HCT116 (cell line): ENCODE results near the gene CAV1. TPM values are rescaled to one million over a fixed set of nuclear protein-coding genes. Genes with fewer than 3 reads are reported as not detected.

ENCODE experiments used
- ATAC-seq: fragments of 200-7000 bp; cut with Tn5 transposase; 2 replicates; pipeline ENCODE4 v1.9.1; 2020; ENCODE audit warnings: mild to moderate bottlenecking, moderate library complexity
- BruUV-seq: library from RNA; stranded (reverse); fragments of 400-500 nt; replicated peaks from 2 replicates; lab custom pipeline; 2021; lab: Mats Ljungman, UMichigan
- CTCF ChIA-PET: fragments of 300-600 bp; sonication (Branson Sonifier 250); formaldehyde crosslinking; loops from one replicate; lab custom pipeline; 2021; ENCODE audit warnings: antibody characterized with exemption; lab: Charles Lee
- POLR2A ChIA-PET: fragments of 300-600, 350-600 bp; sonication (Branson Sonifier 250); formaldehyde crosslinking; loops from one replicate; lab custom pipeline; 2021; ENCODE audit warnings: antibody characterized with exemption; lab: Charles Lee
- RAD21 ChIA-PET, 2 experiments: fragments of 300-600 bp; sonication (Branson Sonifier 250); formaldehyde crosslinking; loops; one replicate each; lab custom pipeline; 2023; ENCODE audit warnings: low total read pairs in 2 of 2; ENCODE audit not compliant: uncharacterized antibody in 2 of 2, unreplicated experiment in 2 of 2, low non-redundant PET in 1 of 2; lab: Charles Lee
- DNase-seq: peaks from one replicate; pipeline ENCODE4 v3.0.0-alpha.2; 2010; ENCODE audit warnings: low read depth, low spot score
- H2AFZ ChIP-seq: fragments of 200-600 bp; shearing (Covaris generic), sonication (generic); 2 replicates; pipeline ENCODE4 v1.6.1; 2017; ENCODE audit warnings: low read depth, mixed run types, mixed read lengths, antibody characterized with exemption, low read length; ENCODE audit not compliant: poor library complexity, severe bottlenecking
- H3K27ac ChIP-seq: 2 replicates; pipeline ENCODE4 v1.5.1; 2012; ENCODE audit warnings: low read depth, low read length
- H3K27me3 ChIP-seq: fragments of 200-600 bp; sonication (generic); 2 replicates; pipeline ENCODE4 v1.6.1; 2016; ENCODE audit warnings: mixed run types, low read length, mixed read lengths; ENCODE audit not compliant: insufficient read depth
- H3K36me3 ChIP-seq, 2 experiments: fragments of 200-500 bp in 1 of 2; fragments of 200-600 bp in 1 of 2; sonication (Bioruptor generic) in 1 of 2; sonication (generic) in 1 of 2; 2 replicates each; pipeline versions ENCODE4 v1.5.1 to v1.6.1; 2014 to 2016; ENCODE audit warnings: low read length in 2 of 2, inconsistent platforms in 1 of 2, mixed read lengths in 1 of 2, mixed run types in 1 of 2; ENCODE audit not compliant: insufficient read depth in 2 of 2, control insufficient read depth in 1 of 2
- H3K4me1 ChIP-seq, 2 experiments: fragments of 200-600 bp in 1 of 2; sonication (generic) in 1 of 2; 2 replicates each; pipeline versions ENCODE4 v1.5.1 to v1.6.1; 2012 to 2017; ENCODE audit warnings: low read length in 2 of 2, inconsistent platforms in 1 of 2, mild to moderate bottlenecking in 1 of 2, mixed read lengths in 1 of 2, mixed run types in 1 of 2, moderate library complexity in 1 of 2; ENCODE audit not compliant: insufficient read depth in 2 of 2, control insufficient read depth in 1 of 2
- H3K4me2 ChIP-seq: fragments of 200-600 bp; sonication (generic); 2 replicates; pipeline ENCODE4 v1.6.1; 2017; ENCODE audit warnings: mixed run types, low read length, mixed read lengths
- H3K4me3 ChIP-seq, 2 experiments: fragments of 200-600 bp in 1 of 2; sonication (generic) in 1 of 2; replicated peaks in 1 of 2; 2 replicates each; pipeline ENCODE4 v1.5.1; 2011 to 2016; ENCODE audit warnings: low read length in 2 of 2, control low read depth in 1 of 2, low read depth in 1 of 2, mild to moderate bottlenecking in 1 of 2, mixed read lengths in 1 of 2, mixed run types in 1 of 2
- H3K79me2 ChIP-seq: fragments of 200-600 bp; sonication (generic); 2 replicates; pipeline ENCODE4 v1.6.1; 2017; ENCODE audit warnings: mild to moderate bottlenecking, mixed run types, low read length, moderate library complexity, mixed read lengths; ENCODE audit not compliant: insufficient read depth
- H3K9ac ChIP-seq: fragments of 200-600 bp; sonication (generic); 2 replicates; pipeline ENCODE4 v1.6.1; 2016; ENCODE audit warnings: low read length, mixed read lengths
- H3K9me2 ChIP-seq: fragments of 200-600 bp; sonication (generic), shearing (Covaris generic); 2 replicates; pipeline ENCODE4 v1.6.1; 2017; ENCODE audit warnings: mixed run types, mild to moderate bottlenecking, moderate library complexity; ENCODE audit not compliant: insufficient read depth
- H3K9me3 ChIP-seq, 2 experiments: fragments of 200-500 bp in 1 of 2; fragments of 200-600 bp in 1 of 2; sonication (Bioruptor generic) in 1 of 2; sonication (generic) in 1 of 2; 2 replicates each; pipeline ENCODE4 v1.6.1; 2014 to 2017; ENCODE audit warnings: low read length in 2 of 2, mixed read lengths in 2 of 2, inconsistent platforms in 1 of 2, low read depth in 1 of 2, mild to moderate bottlenecking in 1 of 2, mixed run types in 1 of 2, moderate library complexity in 1 of 2; ENCODE audit not compliant: control insufficient read depth in 1 of 2, insufficient read depth in 1 of 2
- H4K20me1 ChIP-seq: fragments of 200-600 bp; sonication (generic), shearing (Covaris generic); 2 replicates; pipeline ENCODE4 v1.6.1; 2017; ENCODE audit warnings: mixed run types, mild to moderate bottlenecking, moderate library complexity; ENCODE audit not compliant: insufficient read depth
- CTCF ChIP-seq, 3 experiments: fragments of 200-600 bp in 1 of 3; sonication (generic) in 1 of 3; IDR thresholded peaks in 2 of 3; conservative IDR thresholded peaks in 1 of 3; 2 replicates each; pipeline ENCODE4 v1.5.1; 2012 to 2017; ENCODE audit warnings: low read depth in 2 of 3, low read length in 2 of 3, antibody characterized with exemption in 1 of 3, borderline replicate concordance in 1 of 3, control low read depth in 1 of 3, mild to moderate bottlenecking in 1 of 3, mixed read lengths in 1 of 3, mixed run types in 1 of 3, moderate library complexity in 1 of 3; ENCODE audit not compliant: insufficient read depth in 1 of 3
- EGR1 ChIP-seq: IDR thresholded peaks from 2 replicates; pipeline ENCODE4 v1.6.1; 2012; ENCODE audit warnings: low read depth
- ELF1 ChIP-seq: IDR thresholded peaks from 2 replicates; pipeline ENCODE4 v1.6.1; 2012; ENCODE audit warnings: low read depth, borderline replicate concordance
- FOSL1 ChIP-seq: IDR thresholded peaks from 2 replicates; pipeline ENCODE4 v1.6.1; 2012; ENCODE audit warnings: low read depth
- JUND ChIP-seq: IDR thresholded peaks from 2 replicates; pipeline ENCODE4 v1.6.1; 2012
- MAX ChIP-seq: IDR thresholded peaks from 2 replicates; pipeline ENCODE4 v1.6.1; 2012
- POLR2AphosphoS5 ChIP-seq: IDR thresholded peaks from 2 replicates; pipeline ENCODE4 v1.6.1; 2011; ENCODE audit warnings: mild to moderate bottlenecking, low read depth, low read length, moderate library complexity
- RAD21 ChIP-seq: IDR thresholded peaks from 2 replicates; pipeline ENCODE4 v1.6.1; 2012; ENCODE audit warnings: low read depth, mild to moderate bottlenecking
- SP1 ChIP-seq: IDR thresholded peaks from 2 replicates; pipeline ENCODE4 v1.6.1; 2012; ENCODE audit warnings: low read depth
- SRF ChIP-seq: IDR thresholded peaks from 2 replicates; pipeline ENCODE4 v1.6.1; 2012; ENCODE audit warnings: low read depth
- ZBTB33 ChIP-seq: IDR thresholded peaks from 2 replicates; pipeline ENCODE4 v1.6.1; 2011; ENCODE audit warnings: mild to moderate bottlenecking, low read length, moderate library complexity; ENCODE audit not compliant: insufficient replicate concordance; ENCODE audit errors: extremely low read depth
- ZFX ChIP-seq: fragments of 450-650 bp; IDR thresholded peaks from 2 replicates; pipeline ENCODE4 v1.6.1; 2017
- ZNF274 ChIP-seq: fragments of 200-500 bp; sonication (Bioruptor generic); IDR thresholded peaks from 2 replicates; pipeline ENCODE4 v1.6.1; 2014; ENCODE audit warnings: mild to moderate bottlenecking, low read depth, low read length, inconsistent platforms
- intact Hi-C: fragments of 100-400 bp; cut with micrococcal nuclease; formaldehyde crosslinking; loops from 2 replicates; pipeline ENCODE4 v1.10.0; 2022
- total RNA-seq: library from RNA; stranded (reverse); gene quantifications from one replicate; pipeline ENCODE4 v1.2.1, GENCODE V29; 2021; ENCODE audit not compliant: unreplicated experiment

CAV1 gene
- total RNA-seq, 1 experiment from 2014 or later: 298 TPM

- TF ChIP-seq ZFX: no peak
- no peak for TF ChIP-seq MAX
- TF ChIP-seq SP1: no peak
- TF ChIP-seq SRF: no peak
- TF ChIP-seq CTCF (IDR thresholded peaks at IDR 0.05 in 2 of 3, conservative IDR thresholded peaks at IDR 0.05 in 1 of 3; ENCODE audit: borderline replicate concordance in 1 of 3, insufficient read depth in 1 of 3, low read depth in 2 of 3, low read length in 2 of 3): no peak
- no peak for TF ChIP-seq EGR1
- no peak for TF ChIP-seq RAD21
- TF ChIP-seq ZBTB33: no peak
- TF ChIP-seq ZNF274: no peak
- TF ChIP-seq FOSL1: no peak
- no peak for TF ChIP-seq JUND
- no peak for TF ChIP-seq POLR2AphosphoS5
- no peak for TF ChIP-seq ELF1
- H3K27me3 ChIP-seq: no peaks in the 10 kb centered on the region
- no peaks in the 10 kb centered on the region for H3K36me3 ChIP-seq
- H3K9me3 ChIP-seq: peaks cover 0 to 7% of the 10 kb centered on the region in 2 experiments; a peak in 1 of 4 replicates
- RAD21 ChIA-PET: no interaction called here
- H4K20me1 ChIP-seq: no peaks in the 10 kb centered on the region
- H3K4me3 ChIP-seq: no peak overlapping the region
- H3K79me2 ChIP-seq: no peaks in the 10 kb centered on the region; the same call in none of the 2 replicates
- H3K27ac ChIP-seq: no peak overlapping the region
- no peak for DNase-seq
- CTCF ChIA-PET: interaction anchor here (1.0 kb wide), 1 partner anchor 52 kb away, joined by 3 read pairs; no protein-coding TSS in a partner anchor
- H3K4me1 ChIP-seq: peaks cover 16 to 45% of the 10 kb centered on the region in 2 experiments; a peak in 3 of 4 replicates
- intact Hi-C loops: no loop called here
- ATAC-seq: no peak
- BruUV-seq: no TSS peak
- no peak overlapping the region for H3K9ac ChIP-seq
- no peaks in the 10 kb centered on the region for H3K9me2 ChIP-seq
- POLR2A ChIA-PET: no interaction called here
- H2AFZ ChIP-seq: no peak overlapping the region
- no peak overlapping the region for H3K4me2 ChIP-seq
These were observed 30.4 kb upstream of the CAV1 start for GRCh38 chr7:116494472-116494871.
